ENCODE results near the gene NAT10. TPM values are rescaled to one million over a fixed set of nuclear protein-coding genes. Genes with fewer than 3 reads are reported as not detected.

The NAT10 gene
- total RNA-seq, 2 donors from 2014 or later: 59.7 to 61.0 TPM

GRCh38 chr11:34135439-34135838, 30.0 kb downstream of the NAT10 start:
- Mint-ChIP-seq H3K9me3 (no peaks in the 10 kb centered on the region), H3K27ac (no peak overlapping the region), H3K4me1 (no peaks in the 10 kb centered on the region), H3K4me3 (no peak overlapping the region), H3K27me3 (ENCODE audit: insufficient read depth) (no peaks in the 10 kb centered on the region), H3K36me3 (ENCODE audit: low read depth) (peaks cover 79% of the 10 kb centered on the region)
- DNase-seq: no peak
- 92% methylated on average over 3 of the region's 3 CpGs; no CpG with 5 or more reads in 1 of the 2 experiments for WGBS, 2 experiments (ENCODE audit: insufficient coverage in 1 of 2, insufficient read length in 1 of 2)
- H3K9ac ChIP-seq (ENCODE audit: extremely low read depth, low read length, poor library complexity, severe bottlenecking): no peak overlapping the region
- H3K27ac ChIP-seq (ENCODE audit: low read depth, low read length): no peak overlapping the region
- H3K4me3 ChIP-seq (ENCODE audit: low read length): no peak overlapping the region
- no peaks in the 10 kb centered on the region for H3K9me3 ChIP-seq (ENCODE audit: control insufficient read depth, low read length)
- H3K27me3 ChIP-seq (ENCODE audit: control insufficient read depth, insufficient read depth, low read length, poor library complexity, severe bottlenecking): no peaks in the 10 kb centered on the region
- TF ChIP-seq CTCF (conservative IDR thresholded peaks at IDR 0.05): no peak
- no peaks in the 10 kb centered on the region for H3K4me1 ChIP-seq (ENCODE audit: control insufficient read depth, insufficient read depth, low read length)
- H3K36me3 ChIP-seq (ENCODE audit: control insufficient read depth, insufficient read depth, low read length): peaks cover 80% of the 10 kb centered on the region

- no peaks in the 10 kb centered on the region for H3K9me3 ChIP-seq (ENCODE audit: control insufficient read depth, low read length)
- H3K9ac ChIP-seq (ENCODE audit: extremely low read depth, low read length, poor library complexity, severe bottlenecking): no peak overlapping the region
- H3K4me1 ChIP-seq (ENCODE audit: control insufficient read depth, insufficient read depth, low read length): no peaks in the 10 kb centered on the region
- Mint-ChIP-seq H3K27me3 (ENCODE audit: insufficient read depth) (no peaks in the 10 kb centered on the region), H3K9me3 (no peaks in the 10 kb centered on the region), H3K4me1 (no peaks in the 10 kb centered on the region), H3K27ac (no peak overlapping the region), H3K36me3 (ENCODE audit: low read depth) (peaks cover 80% of the 10 kb centered on the region), H3K4me3 (no peak overlapping the region)
- WGBS, 2 experiments (ENCODE audit: insufficient coverage in 1 of 2, insufficient read length in 1 of 2): 92 to 95% methylated on average over 3 to 8 of the region's 8 CpGs
- no peak overlapping the region for H3K27ac ChIP-seq (ENCODE audit: low read depth, low read length)
- H3K27me3 ChIP-seq (ENCODE audit: control insufficient read depth, insufficient read depth, low read length, poor library complexity, severe bottlenecking): no peaks in the 10 kb centered on the region
- DNase-seq: no peak
- TF ChIP-seq CTCF (conservative IDR thresholded peaks at IDR 0.05): no peak
- H3K4me3 ChIP-seq (ENCODE audit: low read length): no peak overlapping the region
- peaks cover 82% of the 10 kb centered on the region for H3K36me3 ChIP-seq (ENCODE audit: control insufficient read depth, insufficient read depth, low read length)
Observed at GRCh38 chr11:34136420-34136819, 31.0 kb downstream of the NAT10 start.

GRCh38 chr11:34139346-34139745, 33.9 kb downstream of the NAT10 start:
- Mint-ChIP-seq H3K4me1 (no peaks in the 10 kb centered on the region), H3K9me3 (no peaks in the 10 kb centered on the region), H3K4me3 (no peak overlapping the region), H3K36me3 (ENCODE audit: low read depth) (peaks cover 79% of the 10 kb centered on the region), H3K27me3 (ENCODE audit: insufficient read depth) (no peaks in the 10 kb centered on the region), H3K27ac (no peak overlapping the region)
- TF ChIP-seq CTCF (conservative IDR thresholded peaks at IDR 0.05): no peak
- 92 to 100% methylated on average over 2 to 7 of the region's 7 CpGs for WGBS, 2 experiments (ENCODE audit: insufficient coverage in 1 of 2, insufficient read length in 1 of 2)
- H3K4me1 ChIP-seq (ENCODE audit: control insufficient read depth, insufficient read depth, low read length): no peaks in the 10 kb centered on the region
- H3K9ac ChIP-seq (ENCODE audit: extremely low read depth, low read length, poor library complexity, severe bottlenecking): no peak overlapping the region
- no peaks in the 10 kb centered on the region for H3K9me3 ChIP-seq (ENCODE audit: control insufficient read depth, low read length)
- H3K36me3 ChIP-seq (ENCODE audit: control insufficient read depth, insufficient read depth, low read length): peaks cover 82% of the 10 kb centered on the region
- no peak for DNase-seq
- no peak overlapping the region for H3K4me3 ChIP-seq (ENCODE audit: low read length)
- H3K27me3 ChIP-seq (ENCODE audit: control insufficient read depth, insufficient read depth, low read length, poor library complexity, severe bottlenecking): no peaks in the 10 kb centered on the region
- no peak overlapping the region for H3K27ac ChIP-seq (ENCODE audit: low read depth, low read length)

All from endodermal cell (in vitro differentiated cells).